GM19372 (cell line): ENCODE results near the gene RPUSD3.

ENCODE experiments used
- ATAC-seq: cut with Tn5 transposase; IDR thresholded peaks from one replicate; pipeline ENCODE4 v1.9.1; 2021; ENCODE audit warnings: mild to moderate bottlenecking, low read depth, moderate library complexity; ENCODE audit not compliant: unreplicated experiment

RPUSD3 gene

DNA sequence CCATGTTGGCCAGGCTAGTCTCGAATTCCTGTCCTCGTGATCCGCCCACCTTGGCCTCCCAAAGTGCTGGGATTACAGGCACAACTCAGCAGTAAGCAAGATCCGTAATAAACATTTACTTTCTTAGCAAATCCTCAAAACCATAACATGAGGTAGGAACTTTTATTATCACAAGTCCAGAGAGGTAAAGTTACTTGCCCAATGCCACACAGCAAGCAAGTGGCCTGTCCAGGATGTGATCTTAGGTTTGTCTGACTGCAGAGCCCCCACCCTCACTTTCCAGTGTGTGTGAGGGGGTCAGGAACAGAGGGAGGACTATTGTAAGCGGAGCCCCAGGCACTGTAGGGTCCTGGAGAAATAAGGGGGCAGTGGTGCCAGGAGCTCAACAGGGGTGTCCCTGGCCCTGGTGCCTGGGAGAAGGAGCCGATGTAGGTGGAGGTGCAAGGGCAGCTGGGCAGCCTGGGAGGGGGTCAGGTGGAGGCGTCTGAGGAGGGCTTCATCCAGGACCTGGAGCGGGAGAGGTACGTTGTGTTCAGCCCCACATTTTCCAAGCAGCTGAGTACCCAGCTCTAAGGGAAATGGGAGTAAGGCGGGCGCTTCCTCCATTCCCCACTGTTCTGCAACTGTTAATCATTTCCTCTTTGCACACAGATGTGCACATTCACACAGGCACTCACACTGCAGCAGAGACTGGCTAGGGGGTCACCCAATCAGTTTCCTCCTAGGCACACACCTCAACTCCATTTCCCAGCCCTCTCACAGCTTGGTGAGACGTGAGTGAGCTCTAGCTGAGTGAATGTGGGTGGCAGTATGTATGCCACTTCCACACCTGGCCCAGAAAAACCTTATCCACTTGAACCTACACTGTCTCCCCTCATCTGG is 5.9 kb downstream of the RPUSD3 start:
- ATAC-seq, result no peak

DNA sequence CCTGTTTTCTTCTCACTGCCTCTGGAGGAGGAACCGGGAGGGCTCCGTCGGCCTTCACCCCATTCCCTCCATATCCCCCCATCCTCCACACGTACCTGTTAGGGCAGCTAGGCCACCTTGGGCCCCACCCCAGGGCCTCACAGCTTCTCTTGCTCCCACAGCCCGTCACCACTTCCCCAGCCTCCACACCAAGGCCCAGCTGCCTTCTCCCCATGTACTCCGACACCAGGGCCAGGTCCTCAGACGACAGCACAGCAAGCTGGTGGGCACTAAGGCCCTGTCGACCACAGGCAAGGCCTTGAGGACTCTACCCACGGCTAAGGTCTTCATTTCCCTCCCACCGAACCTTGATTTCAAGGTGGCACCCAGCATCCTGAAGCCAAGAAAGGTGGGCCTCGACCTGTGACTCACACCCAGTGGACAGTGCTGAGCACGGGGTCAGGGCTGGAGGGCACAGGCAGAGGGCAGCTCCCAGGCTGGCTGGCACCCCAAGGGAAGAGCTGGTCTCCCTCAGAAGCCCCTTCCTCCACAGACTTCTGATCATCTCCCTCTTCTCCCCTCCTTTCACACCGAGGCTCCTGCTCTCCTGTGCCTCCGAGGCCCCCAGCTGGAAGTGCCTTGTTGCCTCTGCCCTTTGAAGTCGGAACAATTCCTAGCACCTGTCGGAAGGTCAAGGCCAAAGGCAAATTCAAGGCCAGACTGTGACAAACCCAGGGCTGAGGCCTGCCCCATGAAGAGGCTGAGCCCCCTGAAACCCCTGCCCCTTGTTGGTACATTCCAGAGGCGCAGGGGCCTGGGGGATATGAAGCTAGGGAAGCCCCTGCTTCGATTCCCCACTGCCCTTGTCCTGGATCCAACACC is 9.1 kb downstream of the RPUSD3 start:
- no peak for ATAC-seq

DNA sequence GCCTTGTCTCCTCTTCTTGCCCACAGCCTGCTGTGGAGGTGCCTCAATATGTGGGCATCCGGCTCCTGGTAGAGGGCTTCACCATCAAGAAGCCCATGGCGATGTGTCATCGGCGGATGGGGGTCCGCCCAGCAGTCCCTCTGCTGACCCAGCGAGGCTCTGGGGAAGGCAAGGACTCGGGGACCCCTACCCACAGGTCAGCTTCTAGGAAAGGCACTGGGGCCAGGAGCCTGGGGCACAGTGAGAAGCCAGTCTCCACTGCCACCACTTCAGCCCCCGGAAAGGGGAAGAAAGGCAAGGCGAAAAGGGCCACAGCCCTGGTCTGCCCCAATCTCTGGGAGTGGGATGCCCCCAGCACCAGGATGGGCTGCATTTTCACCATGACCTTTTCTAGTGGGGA is 10.7 kb downstream of the RPUSD3 start:
- no peak for ATAC-seq

DNA sequence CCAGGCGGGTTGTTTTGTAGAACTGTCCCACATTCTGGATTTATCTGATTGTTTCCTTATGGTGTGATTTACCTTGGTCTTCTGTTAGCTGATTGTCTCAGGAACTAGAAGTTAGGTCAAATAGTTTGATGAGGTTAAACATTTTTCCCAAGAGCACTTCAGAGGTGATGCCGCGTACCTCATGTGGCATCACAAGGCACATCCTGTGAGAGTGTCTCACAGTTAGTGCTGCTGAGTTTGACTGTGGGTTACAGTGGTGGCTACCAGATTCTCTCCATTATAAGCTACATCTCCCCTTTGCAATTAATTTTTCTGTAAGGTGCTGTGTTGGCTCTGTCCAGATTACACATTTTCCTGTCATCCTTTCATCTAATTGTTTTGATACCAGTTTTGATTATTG is 12.6 kb downstream of the RPUSD3 start:
- no peak for ATAC-seq

DNA sequence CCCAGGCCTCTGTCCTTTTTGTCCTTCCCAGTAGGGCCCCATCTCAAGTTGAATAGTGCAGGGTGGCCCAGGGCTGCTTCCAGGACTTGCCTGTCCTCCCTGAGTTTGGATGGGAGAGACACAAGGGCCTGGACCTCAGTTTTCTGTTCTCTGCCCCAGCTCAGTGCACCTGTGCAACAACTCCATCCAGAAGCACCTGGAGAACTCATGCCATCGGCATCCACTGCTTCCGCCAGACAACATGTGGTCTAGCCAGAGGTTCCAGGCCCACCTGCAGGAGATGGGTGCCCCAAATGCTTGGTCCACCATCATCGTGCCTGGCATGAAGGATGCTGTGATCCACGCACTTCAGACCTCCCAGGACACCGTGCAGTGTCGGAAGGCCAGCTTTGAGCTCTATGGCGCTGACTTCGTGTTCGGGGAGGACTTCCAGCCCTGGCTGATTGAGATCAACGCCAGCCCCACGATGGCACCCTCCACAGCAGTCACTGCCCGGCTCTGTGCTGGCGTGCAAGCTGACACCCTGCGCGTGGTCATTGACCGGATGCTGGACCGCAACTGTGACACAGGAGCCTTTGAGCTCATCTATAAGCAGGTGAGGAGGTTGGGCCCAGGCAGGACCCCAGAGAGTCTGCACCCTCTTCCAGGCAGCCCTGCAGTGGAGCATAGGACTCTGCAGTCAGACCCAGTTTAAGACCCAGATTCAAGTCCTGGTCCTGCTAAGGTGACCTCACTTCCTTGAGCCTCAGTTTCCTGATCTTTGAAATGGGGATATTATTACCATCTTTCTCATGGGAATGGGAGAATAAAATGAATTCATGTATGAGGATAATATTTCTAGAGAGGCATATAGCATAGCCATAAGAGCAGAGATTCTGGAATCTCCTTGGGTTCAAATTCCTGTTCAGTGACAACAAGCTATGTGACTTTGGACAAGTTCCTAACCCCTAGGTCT is 14.7 kb downstream of the RPUSD3 start:
- ATAC-seq, result no peak

DNA sequence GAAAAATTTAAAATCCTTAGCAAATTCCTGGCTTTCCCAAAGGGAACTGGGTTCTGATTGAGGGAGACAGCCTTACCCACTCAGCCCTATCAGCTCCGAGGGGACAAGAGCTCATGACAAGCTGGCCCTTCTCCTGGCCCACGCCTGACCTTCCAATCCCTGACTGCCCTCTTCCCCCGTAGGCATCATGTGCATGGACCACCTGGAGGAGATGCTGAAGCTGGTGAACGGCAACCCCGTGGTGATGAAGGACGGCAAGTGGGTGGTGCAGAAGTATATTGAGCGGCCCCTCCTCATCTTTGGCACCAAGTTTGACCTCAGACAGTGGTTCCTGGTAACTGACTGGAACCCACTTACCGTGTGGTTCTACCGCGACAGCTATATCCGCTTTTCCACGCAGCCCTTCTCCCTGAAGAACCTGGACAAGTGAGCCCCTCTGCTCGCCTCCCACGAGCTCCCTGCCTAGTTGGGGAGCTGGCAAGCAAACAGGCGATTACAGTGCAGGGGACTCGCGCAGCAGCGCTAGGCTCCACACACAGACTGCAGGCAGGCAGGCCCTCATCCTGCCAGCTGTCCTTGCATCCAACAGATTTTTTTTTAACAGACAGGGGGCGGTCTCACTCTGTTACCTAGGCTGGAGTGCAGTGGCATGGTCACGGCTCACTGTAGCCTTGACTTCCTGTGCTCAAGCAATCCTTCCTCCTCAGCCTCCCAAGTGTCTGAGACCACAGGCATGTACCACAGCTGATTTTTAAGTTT is 16.8 kb downstream of the RPUSD3 start:
- no peak for ATAC-seq

DNA sequence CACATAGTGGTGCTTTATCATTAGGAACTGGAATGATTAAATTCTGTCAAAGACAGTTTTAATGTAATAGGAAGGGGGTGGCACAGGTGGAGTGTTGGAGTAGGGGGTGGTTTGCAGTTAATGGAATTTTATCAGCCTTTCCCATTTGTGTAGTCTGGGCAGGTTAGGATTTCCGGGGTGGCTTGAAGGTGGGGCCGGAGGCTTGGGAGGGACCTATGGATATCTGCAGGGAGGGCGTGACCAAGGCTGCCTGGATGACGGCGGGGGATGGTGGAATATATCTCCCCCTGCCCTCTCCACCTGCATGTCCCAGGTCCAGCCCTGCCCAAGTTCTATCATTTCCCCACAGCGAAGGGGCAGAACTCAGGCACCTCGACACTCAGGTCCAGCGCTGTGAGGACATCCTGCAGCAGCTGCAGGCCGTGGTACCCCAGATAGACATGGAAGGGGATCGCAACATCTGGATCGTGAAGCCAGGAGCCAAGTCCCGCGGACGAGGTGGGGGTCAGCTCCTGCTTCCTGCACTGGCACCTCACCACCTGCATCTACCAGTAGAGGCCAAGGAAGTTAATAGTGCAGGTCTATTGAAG is 18.3 kb downstream of the RPUSD3 start:
- no peak for ATAC-seq

DNA sequence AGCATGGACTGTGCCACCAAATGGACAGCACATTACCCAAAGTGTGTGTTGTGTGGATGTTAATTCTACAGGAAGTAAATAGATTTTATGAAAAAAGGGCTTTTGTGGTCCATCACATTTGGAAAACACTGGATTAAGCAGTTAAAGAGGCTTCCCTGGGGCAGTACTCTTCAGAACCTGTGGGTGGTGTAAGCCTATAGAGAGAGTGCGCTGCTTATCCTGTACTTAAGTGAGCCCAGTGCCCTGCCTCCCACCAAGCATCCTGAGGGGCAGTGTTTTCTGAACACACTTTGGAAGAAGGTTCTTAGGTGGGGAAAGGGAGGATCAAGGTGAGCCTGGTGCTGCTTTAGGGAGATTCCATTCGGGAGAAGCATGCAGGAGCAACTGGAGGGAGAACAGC is 22.9 kb downstream of the RPUSD3 start:
- ATAC-seq, result no peak

DNA sequence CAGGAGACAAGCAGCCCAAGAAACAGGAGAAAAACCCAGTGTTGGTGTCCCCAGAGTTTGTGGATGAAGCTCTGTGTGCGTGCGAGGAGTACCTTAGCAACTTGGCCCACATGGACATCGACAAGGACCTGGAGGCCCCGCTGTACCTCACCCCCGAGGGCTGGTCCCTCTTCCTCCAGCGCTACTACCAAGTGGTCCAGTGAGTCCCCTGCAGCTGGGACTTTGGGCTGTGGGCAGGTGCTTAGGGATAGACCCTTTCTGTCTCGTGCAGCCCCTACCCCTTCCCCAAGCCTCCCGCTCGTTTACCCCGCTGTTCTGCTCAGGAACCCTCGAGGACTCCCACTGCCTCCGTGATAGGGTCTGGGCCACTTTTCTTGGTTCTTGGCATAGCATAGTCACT is 23.3 kb downstream of the RPUSD3 start:
- ATAC-seq, result no peak

DNA sequence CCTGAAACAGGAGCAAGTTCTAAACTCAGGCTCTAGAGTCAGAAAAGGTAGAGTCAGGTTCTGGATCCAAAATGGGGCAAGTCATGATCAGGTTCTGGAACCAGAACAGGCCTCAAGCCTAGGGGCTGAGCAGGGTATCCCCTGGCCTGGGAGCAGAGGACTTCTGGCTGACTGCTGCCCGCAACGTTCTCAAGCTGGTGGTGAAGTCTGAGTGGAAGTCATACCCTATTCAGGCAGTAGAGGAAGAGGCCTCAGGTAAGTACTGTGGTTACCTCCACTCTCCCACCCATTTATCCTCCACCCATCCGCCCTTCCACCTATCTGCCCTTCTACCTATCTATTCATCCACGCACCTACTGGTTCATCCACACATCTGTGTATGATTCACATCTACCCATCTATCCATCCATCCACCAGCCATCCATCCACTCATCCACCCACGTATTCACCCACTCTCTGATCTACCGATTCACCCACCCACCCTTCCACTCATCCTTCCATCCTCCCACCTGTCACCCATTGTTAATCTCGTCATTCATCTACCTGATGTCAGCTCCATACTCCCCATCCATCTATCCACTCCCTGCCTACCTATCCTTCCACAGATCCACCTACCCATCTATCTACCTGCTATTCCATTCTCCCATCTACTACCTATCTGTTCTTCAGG is 25.0 kb downstream of the RPUSD3 start:
- ATAC-seq, result no peak

DNA sequence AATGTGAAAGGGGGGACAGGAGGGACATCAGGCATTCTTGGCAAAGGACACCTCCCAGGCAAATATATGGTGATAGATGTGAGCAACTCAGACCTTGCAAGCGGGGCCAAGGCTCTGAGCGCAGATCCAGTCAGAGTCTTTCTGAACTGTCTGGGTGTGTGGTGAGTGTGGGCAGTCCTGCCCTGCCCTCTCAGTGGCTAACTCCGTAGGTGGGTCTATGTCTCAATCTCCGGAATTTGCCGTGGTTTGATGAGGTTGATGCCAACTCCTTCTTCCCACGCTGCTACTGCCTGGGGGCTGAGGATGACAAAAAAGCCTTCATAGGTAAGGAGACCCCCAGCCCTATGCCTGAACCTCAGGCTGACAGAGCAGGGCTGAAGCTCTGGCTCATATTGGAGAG is 26.4 kb downstream of the RPUSD3 start:
- ATAC-seq, result no peak

DNA sequence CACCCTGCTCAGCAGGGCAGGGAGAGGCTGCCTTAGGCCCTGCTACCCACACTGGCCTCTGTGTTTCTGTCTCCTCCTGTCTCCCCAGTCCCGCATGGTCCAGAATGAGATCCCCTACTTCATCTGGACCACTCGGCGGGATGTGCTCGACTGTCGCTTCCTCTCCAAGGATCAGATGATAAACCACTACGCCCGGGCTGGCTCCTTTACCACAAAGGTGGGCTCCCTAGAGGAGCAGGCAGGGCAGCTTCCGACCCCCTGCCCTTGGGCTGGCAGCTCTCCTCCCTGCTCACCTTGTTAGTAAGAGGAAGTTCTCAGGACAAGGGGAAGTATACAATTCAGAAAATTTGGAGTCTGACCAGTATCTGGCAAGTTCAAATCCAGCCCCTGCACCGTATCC is 27.8 kb downstream of the RPUSD3 start:
- ATAC-seq, result no peak

DNA sequence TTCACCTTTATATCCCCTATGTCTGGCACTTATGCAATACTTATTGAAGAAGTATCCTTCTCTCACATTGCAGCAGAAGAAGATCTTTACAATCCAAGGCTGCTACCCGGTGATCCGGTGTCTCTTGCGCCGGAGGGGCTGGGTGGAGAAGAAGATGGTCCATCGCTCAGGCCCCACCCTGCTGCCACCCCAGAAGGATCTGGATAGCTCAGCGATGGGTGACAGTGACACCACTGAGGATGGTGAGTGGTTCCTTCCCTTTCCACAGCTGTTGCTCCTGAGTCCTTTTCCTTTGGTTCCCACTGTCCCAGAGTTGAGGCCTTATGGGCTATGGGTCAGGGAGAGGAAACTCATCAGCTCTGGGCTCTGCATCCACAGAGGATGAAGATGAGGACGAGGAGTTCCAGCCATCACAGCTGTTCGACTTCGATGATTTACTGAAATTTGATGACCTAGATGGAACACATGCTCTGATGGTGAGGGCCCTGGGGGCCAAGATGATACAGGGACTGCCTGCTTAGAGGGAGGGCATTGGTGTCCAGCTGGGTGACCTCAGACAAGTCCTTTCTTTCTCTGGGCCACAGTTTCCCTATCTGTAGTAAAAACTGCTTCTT is 30.8 kb downstream of the RPUSD3 start:
- no peak for ATAC-seq

DNA sequence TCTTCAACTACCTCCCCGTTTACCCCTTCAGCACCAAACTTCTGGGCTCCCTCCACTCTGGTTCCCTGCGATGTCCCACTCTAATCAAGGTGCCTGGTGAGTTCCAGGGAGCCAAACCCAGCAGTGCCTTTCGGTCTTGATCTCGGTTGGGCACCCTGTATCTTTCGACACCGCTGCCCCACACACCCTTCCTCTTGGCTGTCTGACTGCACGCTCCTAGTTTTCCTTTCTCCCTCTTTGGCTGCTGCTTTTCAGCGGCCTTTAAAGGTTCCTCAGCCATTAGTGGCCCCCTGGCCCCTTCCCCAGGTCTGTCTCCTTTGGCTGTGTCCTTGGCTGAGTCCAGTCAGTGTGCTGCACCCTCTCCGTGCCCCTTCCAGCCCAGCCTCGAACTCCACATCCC is 33.0 kb downstream of the RPUSD3 start:
- no peak for ATAC-seq

DNA sequence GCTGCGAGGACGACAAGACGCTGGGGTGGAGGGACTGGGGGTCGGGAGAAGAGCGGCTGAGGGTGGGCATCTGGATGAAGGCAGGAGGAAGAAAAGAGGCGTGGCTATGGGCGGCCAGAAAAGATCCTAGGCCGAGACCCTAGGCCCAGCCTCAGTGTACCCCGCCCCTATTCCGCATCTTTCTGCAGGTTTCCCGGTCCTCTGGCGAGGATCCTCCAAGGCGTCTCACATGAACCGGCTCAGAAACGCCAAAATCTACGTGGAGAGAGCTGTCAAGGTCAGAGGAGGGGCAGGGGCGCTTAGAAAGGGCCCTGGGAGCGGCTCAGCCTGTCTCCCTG is 33.4 kb downstream of the RPUSD3 start:
- no peak for ATAC-seq

DNA sequence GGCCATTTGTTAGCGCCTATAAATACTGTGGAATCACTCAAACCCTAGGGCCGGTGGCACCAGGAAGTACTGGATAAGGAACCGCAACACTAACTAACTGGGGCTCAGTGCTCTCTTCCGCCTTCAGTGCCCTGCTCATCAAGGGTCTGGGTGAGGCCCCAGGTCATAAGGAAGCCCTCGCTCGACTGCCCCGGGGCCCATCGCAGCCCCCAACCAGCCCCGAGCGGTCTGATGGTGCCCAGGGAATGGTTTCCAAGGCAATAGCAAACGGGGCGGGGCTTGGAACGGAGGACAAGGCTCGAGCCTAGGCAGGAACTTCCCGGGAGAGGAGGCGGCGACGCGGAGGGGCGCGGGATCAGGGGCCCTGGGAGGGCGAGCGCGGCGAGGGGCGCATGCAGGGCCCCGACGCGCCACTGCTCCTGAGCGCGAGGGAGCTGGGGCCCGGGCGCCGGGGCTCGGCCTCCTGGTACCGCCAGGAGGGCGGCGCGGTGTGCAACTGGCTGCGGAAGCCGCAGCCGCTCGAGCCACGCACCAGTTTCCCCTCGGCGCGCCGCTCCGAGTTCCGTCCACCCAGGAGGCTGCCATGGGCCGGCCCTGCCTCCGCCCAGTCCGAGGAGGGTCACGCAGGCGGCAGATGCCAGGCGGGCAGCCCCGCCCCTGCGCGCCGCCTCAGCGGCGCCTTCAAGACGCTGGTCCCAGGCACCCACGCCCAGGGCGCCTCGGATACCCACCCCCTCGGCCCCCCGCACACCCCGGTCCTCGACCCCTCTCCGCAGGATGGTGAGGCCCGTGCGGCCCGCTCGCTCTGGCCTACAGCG is 34.0 kb downstream of the RPUSD3 start, which contains the start of gene TTLL3:
Gene TTLL3, plus strand, starts transcription at position 648 of the 818 bp plus-strand sequence. CDS start 400 bp downstream, outside the sequence.
- ATAC-seq, result peak; percentile 47

DNA sequence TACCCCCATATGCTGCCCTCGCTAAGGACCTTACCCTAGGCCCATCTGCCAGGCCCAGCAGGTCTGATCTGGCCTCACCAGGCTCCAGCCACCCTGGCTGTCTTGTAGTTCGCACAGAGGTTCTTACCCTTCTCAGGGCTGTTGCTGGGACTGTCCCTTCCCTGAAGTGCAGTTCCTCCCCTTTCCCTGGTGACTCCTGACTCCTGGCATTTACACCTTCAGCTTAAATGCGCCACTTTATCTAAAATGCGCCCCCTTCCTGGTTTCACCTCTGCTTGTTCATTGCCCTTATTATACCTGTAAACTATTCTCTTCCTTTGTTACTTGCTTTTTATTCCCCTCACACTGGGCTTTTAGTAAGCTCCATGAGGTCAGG is 34.6 kb downstream of the RPUSD3 start:
- ATAC-seq, result no peak
